ENCODE results near the gene ZFP2. TPM values are rescaled to one million over a fixed set of nuclear protein-coding genes. Genes with fewer than 3 reads are reported as not detected.

The ZFP2 gene
- total RNA-seq, 1 experiment from 2014 or later: 0.29 TPM

DNA sequence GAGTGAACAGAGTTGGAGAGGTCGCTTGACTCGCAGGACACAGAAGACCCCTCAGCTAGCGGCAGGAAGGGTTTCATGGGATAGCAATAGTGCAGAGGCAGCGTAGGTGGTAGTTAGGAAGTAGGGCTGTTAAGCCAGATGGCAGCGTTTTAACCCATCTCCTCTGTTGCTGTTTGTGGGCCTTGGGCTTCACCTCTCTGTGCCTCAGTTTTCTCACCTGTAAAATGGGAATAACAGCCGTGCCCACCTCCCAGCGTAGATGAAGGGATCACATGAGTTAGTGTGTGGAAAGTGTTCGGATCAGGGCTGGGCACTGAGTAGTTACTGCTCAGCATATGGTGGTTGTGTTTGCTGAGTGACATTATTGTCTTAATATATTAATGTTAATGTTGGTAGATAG is 34.1 kb upstream of the ZFP2 start:
- CTCF ChIA-PET: no interaction called here
- Histone ChIP-seq H3K4me3 (ENCODE audit: low read depth, low read length) (no peak overlapping the region; the same call in 1 of the 2 replicates), H3K4me1 (no peaks in the 10 kb centered on the region), H3K36me3 (ENCODE audit: control insufficient read depth, insufficient read depth, low read length) (peaks cover 1% of the 10 kb centered on the region; the same call in 1 of the 2 replicates), H3K9me3 (no peaks in the 10 kb centered on the region), H3K27me3 (replicated peaks; ENCODE audit: control insufficient read depth, insufficient read depth, low read length) (no peaks in the 10 kb centered on the region)
- Mint-ChIP-seq H3K4me3 (ENCODE audit: unreplicated experiment) (peak overlapping the region; percentile 74), H3K36me3 (ENCODE audit: insufficient read depth, unreplicated experiment) (peaks cover 55% of the 10 kb centered on the region), H3K4me1 (ENCODE audit: low read depth, unreplicated experiment) (peaks cover 15% of the 10 kb centered on the region), H3K27ac (ENCODE audit: unreplicated experiment) (peak overlapping the region; percentile 60), H3K27me3 (ENCODE audit: insufficient read depth, unreplicated experiment) (no peaks in the 10 kb centered on the region), H3K9me3 (ENCODE audit: unreplicated experiment) (no peaks in the 10 kb centered on the region)
- BruUV-seq (replicated peaks): no TSS peak
- POLR2A ChIA-PET: no interaction called here
- TF ChIP-seq, protein P1, sequence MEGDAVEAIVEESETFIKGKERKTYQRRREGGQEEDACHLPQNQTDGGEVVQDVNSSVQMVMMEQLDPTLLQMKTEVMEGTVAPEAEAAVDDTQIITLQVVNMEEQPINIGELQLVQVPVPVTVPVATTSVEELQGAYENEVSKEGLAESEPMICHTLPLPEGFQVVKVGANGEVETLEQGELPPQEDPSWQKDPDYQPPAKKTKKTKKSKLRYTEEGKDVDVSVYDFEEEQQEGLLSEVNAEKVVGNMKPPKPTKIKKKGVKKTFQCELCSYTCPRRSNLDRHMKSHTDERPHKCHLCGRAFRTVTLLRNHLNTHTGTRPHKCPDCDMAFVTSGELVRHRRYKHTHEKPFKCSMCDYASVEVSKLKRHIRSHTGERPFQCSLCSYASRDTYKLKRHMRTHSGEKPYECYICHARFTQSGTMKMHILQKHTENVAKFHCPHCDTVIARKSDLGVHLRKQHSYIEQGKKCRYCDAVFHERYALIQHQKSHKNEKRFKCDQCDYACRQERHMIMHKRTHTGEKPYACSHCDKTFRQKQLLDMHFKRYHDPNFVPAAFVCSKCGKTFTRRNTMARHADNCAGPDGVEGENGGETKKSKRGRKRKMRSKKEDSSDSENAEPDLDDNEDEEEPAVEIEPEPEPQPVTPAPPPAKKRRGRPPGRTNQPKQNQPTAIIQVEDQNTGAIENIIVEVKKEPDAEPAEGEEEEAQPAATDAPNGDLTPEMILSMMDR (IDR thresholded peaks at IDR 0.05; ENCODE audit: insufficient read depth in 1 of 2, low read depth in 1 of 2, low read length in 1 of 2, severe bottlenecking in 1 of 2, unreplicated experiment in 1 of 2): no peak
- intact Hi-C loops (cut with micrococcal nuclease; ENCODE audit: unreplicated experiment): no loop called here
- DNase-seq: no peak

- DNase-seq: no peak
- no TSS peak for BruUV-seq (replicated peaks)
- ChIA-PET CTCF (no interaction called here), POLR2A (no interaction called here)
- Histone ChIP-seq H3K36me3 (ENCODE audit: control insufficient read depth, insufficient read depth, low read length) (peaks cover 1% of the 10 kb centered on the region; the same call in 1 of the 2 replicates), H3K9me3 (no peaks in the 10 kb centered on the region), H3K4me1 (no peaks in the 10 kb centered on the region), H3K4me3 (ENCODE audit: low read depth, low read length) (no peak overlapping the region), H3K27me3 (replicated peaks; ENCODE audit: control insufficient read depth, insufficient read depth, low read length) (no peaks in the 10 kb centered on the region)
- H3K4me3 Mint-ChIP-seq (ENCODE audit: unreplicated experiment): no peak overlapping the region
- H3K27me3 Mint-ChIP-seq (ENCODE audit: insufficient read depth, unreplicated experiment): no peaks in the 10 kb centered on the region
- H3K27ac Mint-ChIP-seq (ENCODE audit: unreplicated experiment): no peak overlapping the region
- TF ChIP-seq, protein P1 (IDR thresholded peaks at IDR 0.05; ENCODE audit: insufficient read depth in 1 of 2, low read depth in 1 of 2, low read length in 1 of 2, severe bottlenecking in 1 of 2, unreplicated experiment in 1 of 2): no peak
- H3K9me3 Mint-ChIP-seq (ENCODE audit: unreplicated experiment): peaks cover 24% of the 10 kb centered on the region
- peaks cover 83% of the 10 kb centered on the region for H3K36me3 Mint-ChIP-seq (ENCODE audit: insufficient read depth, unreplicated experiment)
- H3K4me1 Mint-ChIP-seq (ENCODE audit: low read depth, unreplicated experiment): no peaks in the 10 kb centered on the region
- intact Hi-C loops (cut with micrococcal nuclease; ENCODE audit: unreplicated experiment): no loop called here
Measured at GRCh38 chr5:178866946-178867345, 28.8 kb upstream of the ZFP2 start.

- H3K27ac Mint-ChIP-seq (ENCODE audit: unreplicated experiment): no peak overlapping the region
- no peaks in the 10 kb centered on the region for H3K9me3 ChIP-seq
- H3K36me3 ChIP-seq (ENCODE audit: control insufficient read depth, insufficient read depth, low read length): peaks cover 2% of the 10 kb centered on the region
- intact Hi-C loops (cut with micrococcal nuclease; ENCODE audit: unreplicated experiment): no loop called here
- ChIA-PET CTCF (no interaction called here), POLR2A (no interaction called here)
- no peak overlapping the region for H3K4me3 ChIP-seq (ENCODE audit: low read depth, low read length)
- no peaks in the 10 kb centered on the region for H3K27me3 Mint-ChIP-seq (ENCODE audit: insufficient read depth, unreplicated experiment)
- H3K27me3 ChIP-seq (replicated peaks; ENCODE audit: control insufficient read depth, insufficient read depth, low read length): no peaks in the 10 kb centered on the region
- TF ChIP-seq, protein P1 (IDR thresholded peaks at IDR 0.05; ENCODE audit: insufficient read depth in 1 of 2, low read depth in 1 of 2, low read length in 1 of 2, severe bottlenecking in 1 of 2, unreplicated experiment in 1 of 2): no peak
- no TSS peak for BruUV-seq (replicated peaks)
- no peaks in the 10 kb centered on the region for H3K4me1 Mint-ChIP-seq (ENCODE audit: low read depth, unreplicated experiment)
- peak in 1 of 2 experiments; percentile 16 for DNase-seq
- H3K36me3 Mint-ChIP-seq (ENCODE audit: insufficient read depth, unreplicated experiment): peaks cover 97% of the 10 kb centered on the region
- H3K9me3 Mint-ChIP-seq (ENCODE audit: unreplicated experiment): peaks cover 45% of the 10 kb centered on the region
- no peaks in the 10 kb centered on the region for H3K4me1 ChIP-seq
- no peak overlapping the region for H3K4me3 Mint-ChIP-seq (ENCODE audit: unreplicated experiment)
Measured at GRCh38 chr5:178869577-178869976, 26.1 kb upstream of the ZFP2 start.
